Liver (tissue), 3 donors: ENCODE results near the gene ADRM1.

Source experiments
- GABPA ChIP-seq, 2 donors: IDR thresholded peaks in 1 of 2; conservative IDR thresholded peaks in 1 of 2; 2 replicates each; pipeline ENCODE4 v1.6.1; 2016; ENCODE audit warnings: antibody characterized with exemption in 2 of 2, mild to moderate bottlenecking in 1 of 2, moderate library complexity in 1 of 2
- NR2F2 ChIP-seq: IDR thresholded peaks from 2 replicates; pipeline ENCODE4 v1.6.1; 2016; ENCODE audit warnings: antibody characterized with exemption
- RXRA ChIP-seq, 2 donors: IDR thresholded peaks; 2 replicates each; pipeline ENCODE4 v1.6.1; 2017 to 2018; ENCODE audit warnings: antibody characterized with exemption in 2 of 2, mild to moderate bottlenecking in 1 of 2
- SP1 ChIP-seq: IDR thresholded peaks from 2 replicates; pipeline ENCODE4 v1.6.1; 2018; ENCODE audit warnings: antibody characterized with exemption, mild to moderate bottlenecking
- TAF1 ChIP-seq: conservative IDR thresholded peaks from 2 replicates; pipeline ENCODE4 v1.6.1; 2016; ENCODE audit warnings: antibody characterized with exemption, mild to moderate bottlenecking
- YY1 ChIP-seq: IDR thresholded peaks from 2 replicates; pipeline ENCODE4 v1.6.1; 2016; ENCODE audit warnings: antibody characterized with exemption, mild to moderate bottlenecking
- TF ChIP-seq, protein P1 (sequence below): fragments of 150-350 bp; IDR thresholded peaks from 2 replicates; pipeline ENCODE4 v1.5.1; 2017; ENCODE audit warnings: improper control_type of control experiment, low read depth, low read length; ENCODE audit not compliant: missing input control
- TF ChIP-seq, protein P2 (sequence below): IDR thresholded peaks from 2 replicates; pipeline ENCODE4 v1.6.1; 2016; ENCODE audit warnings: antibody characterized with exemption, mild to moderate bottlenecking
- TF ChIP-seq, protein P3 (sequence below): IDR thresholded peaks from 2 replicates; pipeline ENCODE4 v1.6.1; 2016; ENCODE audit warnings: antibody characterized with exemption
- donor health status: healthy.
- donor health status: healthy.

- TF ChIP-seq SP1 = no peak
- no peak for TF ChIP-seq GABPA (IDR thresholded peaks at IDR 0.05 in 1 of 2, conservative IDR thresholded peaks at IDR 0.05 in 1 of 2)
- TF ChIP-seq, protein P1, sequence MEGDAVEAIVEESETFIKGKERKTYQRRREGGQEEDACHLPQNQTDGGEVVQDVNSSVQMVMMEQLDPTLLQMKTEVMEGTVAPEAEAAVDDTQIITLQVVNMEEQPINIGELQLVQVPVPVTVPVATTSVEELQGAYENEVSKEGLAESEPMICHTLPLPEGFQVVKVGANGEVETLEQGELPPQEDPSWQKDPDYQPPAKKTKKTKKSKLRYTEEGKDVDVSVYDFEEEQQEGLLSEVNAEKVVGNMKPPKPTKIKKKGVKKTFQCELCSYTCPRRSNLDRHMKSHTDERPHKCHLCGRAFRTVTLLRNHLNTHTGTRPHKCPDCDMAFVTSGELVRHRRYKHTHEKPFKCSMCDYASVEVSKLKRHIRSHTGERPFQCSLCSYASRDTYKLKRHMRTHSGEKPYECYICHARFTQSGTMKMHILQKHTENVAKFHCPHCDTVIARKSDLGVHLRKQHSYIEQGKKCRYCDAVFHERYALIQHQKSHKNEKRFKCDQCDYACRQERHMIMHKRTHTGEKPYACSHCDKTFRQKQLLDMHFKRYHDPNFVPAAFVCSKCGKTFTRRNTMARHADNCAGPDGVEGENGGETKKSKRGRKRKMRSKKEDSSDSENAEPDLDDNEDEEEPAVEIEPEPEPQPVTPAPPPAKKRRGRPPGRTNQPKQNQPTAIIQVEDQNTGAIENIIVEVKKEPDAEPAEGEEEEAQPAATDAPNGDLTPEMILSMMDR = no peak
- TF ChIP-seq YY1 = no peak
- TF ChIP-seq NR2F2 = no peak
- TF ChIP-seq, protein P2, sequence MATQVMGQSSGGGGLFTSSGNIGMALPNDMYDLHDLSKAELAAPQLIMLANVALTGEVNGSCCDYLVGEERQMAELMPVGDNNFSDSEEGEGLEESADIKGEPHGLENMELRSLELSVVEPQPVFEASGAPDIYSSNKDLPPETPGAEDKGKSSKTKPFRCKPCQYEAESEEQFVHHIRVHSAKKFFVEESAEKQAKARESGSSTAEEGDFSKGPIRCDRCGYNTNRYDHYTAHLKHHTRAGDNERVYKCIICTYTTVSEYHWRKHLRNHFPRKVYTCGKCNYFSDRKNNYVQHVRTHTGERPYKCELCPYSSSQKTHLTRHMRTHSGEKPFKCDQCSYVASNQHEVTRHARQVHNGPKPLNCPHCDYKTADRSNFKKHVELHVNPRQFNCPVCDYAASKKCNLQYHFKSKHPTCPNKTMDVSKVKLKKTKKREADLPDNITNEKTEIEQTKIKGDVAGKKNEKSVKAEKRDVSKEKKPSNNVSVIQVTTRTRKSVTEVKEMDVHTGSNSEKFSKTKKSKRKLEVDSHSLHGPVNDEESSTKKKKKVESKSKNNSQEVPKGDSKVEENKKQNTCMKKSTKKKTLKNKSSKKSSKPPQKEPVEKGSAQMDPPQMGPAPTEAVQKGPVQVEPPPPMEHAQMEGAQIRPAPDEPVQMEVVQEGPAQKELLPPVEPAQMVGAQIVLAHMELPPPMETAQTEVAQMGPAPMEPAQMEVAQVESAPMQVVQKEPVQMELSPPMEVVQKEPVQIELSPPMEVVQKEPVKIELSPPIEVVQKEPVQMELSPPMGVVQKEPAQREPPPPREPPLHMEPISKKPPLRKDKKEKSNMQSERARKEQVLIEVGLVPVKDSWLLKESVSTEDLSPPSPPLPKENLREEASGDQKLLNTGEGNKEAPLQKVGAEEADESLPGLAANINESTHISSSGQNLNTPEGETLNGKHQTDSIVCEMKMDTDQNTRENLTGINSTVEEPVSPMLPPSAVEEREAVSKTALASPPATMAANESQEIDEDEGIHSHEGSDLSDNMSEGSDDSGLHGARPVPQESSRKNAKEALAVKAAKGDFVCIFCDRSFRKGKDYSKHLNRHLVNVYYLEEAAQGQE = no peak
- TF ChIP-seq, protein P3, sequence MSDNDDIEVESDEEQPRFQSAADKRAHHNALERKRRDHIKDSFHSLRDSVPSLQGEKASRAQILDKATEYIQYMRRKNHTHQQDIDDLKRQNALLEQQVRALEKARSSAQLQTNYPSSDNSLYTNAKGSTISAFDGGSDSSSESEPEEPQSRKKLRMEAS = no peak
- TF ChIP-seq TAF1 = no peak
- TF ChIP-seq RXRA (IDR thresholded peaks at IDR 0.05) = no peak
Measured at GRCh38 chr20:62308102-62308822, 5.5 kb downstream of the ADRM1 start.
